Karpas-422 (cell line): ENCODE data around the gene ALPG. TPM values are rescaled to one million over a fixed set of nuclear protein-coding genes. Genes with fewer than 3 reads are reported as not detected.
"Not testable (repeated sequence)": the region's sequence is repeated elsewhere in the genome, so short reads cannot be mapped to it uniquely, and the experiment has no call there.

ENCODE experiments used
- DNase-seq: peaks from one replicate; pipeline ENCODE4 v3.0.0-alpha.2; 2015
- H2AFZ ChIP-seq: fragments of 200-600 bp; sonication (generic); 2 replicates; pipeline ENCODE4 v1.6.1; 2014; ENCODE audit warnings: antibody characterized with exemption, low read length, mixed read lengths
- H3K27ac ChIP-seq: fragments of 200-600 bp; sonication (generic); 2 replicates; pipeline ENCODE4 v1.5.1; 2014; ENCODE audit warnings: mild to moderate bottlenecking, low read length, moderate library complexity
- H3K27me3 ChIP-seq: fragments of 200-600 bp; sonication (generic); 2 replicates; pipeline ENCODE4 v1.6.1; 2014; ENCODE audit warnings: low read length, mixed read lengths
- H3K36me3 ChIP-seq: fragments of 200-600 bp; sonication (generic); 2 replicates; pipeline ENCODE4 v1.6.1; 2014; ENCODE audit warnings: low read length, mixed read lengths; ENCODE audit not compliant: insufficient read depth
- H3K4me1 ChIP-seq: fragments of 200-600 bp; sonication (generic); 2 replicates; pipeline ENCODE4 v1.6.1; 2014; ENCODE audit warnings: mild to moderate bottlenecking, low read length, mixed read lengths
- H3K4me2 ChIP-seq: fragments of 200-600 bp; sonication (generic); 2 replicates; pipeline ENCODE4 v1.6.1; 2014; ENCODE audit warnings: low read length, low read depth, mild to moderate bottlenecking; ENCODE audit not compliant: poor library complexity, severe bottlenecking
- H3K4me3 ChIP-seq: fragments of 200-600 bp; sonication (generic); 2 replicates; pipeline ENCODE4 v1.5.1; 2014; ENCODE audit warnings: mild to moderate bottlenecking, antibody characterized with exemption, low read length, mixed read lengths
- H3K79me2 ChIP-seq: fragments of 200-600 bp; sonication (generic); 2 replicates; pipeline ENCODE4 v1.6.1; 2014; ENCODE audit warnings: mild to moderate bottlenecking, low read length, mixed read lengths
- H3K9ac ChIP-seq: fragments of 200-600 bp; sonication (generic); 2 replicates; pipeline ENCODE4 v1.6.0; 2014; ENCODE audit warnings: low read length
- H3K9me2 ChIP-seq: fragments of 200-600 bp; sonication (generic), shearing (Covaris generic); replicated peaks from 2 replicates; pipeline ENCODE4 v1.6.0; 2014; ENCODE audit warnings: mild to moderate bottlenecking, low read length, moderate library complexity; ENCODE audit not compliant: insufficient read depth
- H3K9me3 ChIP-seq: fragments of 300-700, 200-600 bp; sonication (generic); 2 replicates; pipeline ENCODE4 v1.6.1; 2014; ENCODE audit warnings: low read length, mixed read lengths
- H4K20me1 ChIP-seq: fragments of 200-600 bp; sonication (generic); 2 replicates; pipeline ENCODE4 v1.6.1; 2014; ENCODE audit warnings: mild to moderate bottlenecking, antibody characterized with exemption, low read length, low read depth; ENCODE audit not compliant: insufficient read depth
- total RNA-seq: library from RNA; depleted of rRNA; stranded (reverse); fragments of >200 nt; shearing (Covaris generic); gene quantifications from 2 replicates; pipeline ENCODE4 v1.2.3, GENCODE V29; 2014; ENCODE audit warnings: low replicate concordance

The ALPG gene
- total RNA-seq, 1 experiment from 2014 or later = not detected

DNA sequence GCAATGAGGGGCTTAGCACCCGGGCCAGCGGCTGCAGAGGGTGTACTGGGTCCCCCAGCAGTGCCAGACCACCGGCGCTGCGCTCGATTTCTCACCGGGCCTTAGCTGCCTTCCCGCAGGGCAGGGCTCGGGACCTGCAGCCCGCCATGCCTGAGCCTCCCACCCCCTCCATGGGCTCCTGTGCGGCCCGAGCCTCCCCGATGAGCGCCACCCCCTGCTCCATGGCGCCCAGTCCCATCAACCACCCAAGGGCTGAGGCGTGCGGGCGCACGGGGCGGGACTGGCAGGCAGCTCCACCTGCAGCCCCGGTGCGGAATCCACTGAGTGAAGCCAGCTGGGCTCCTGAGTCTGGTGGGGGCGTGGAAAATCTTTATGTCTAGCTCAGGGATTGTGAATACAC, 40.2 kb upstream of the ALPG start:
- H3K27ac ChIP-seq, H3K27me3 ChIP-seq, H3K4me3 ChIP-seq, H3K36me3 ChIP-seq, H3K4me1 ChIP-seq, H2AFZ ChIP-seq, H3K4me2 ChIP-seq, H3K9ac ChIP-seq, H3K9me2 ChIP-seq, H3K79me2 ChIP-seq, H3K9me3 ChIP-seq, DNase-seq, H4K20me1 ChIP-seq: not testable (repeated sequence)

DNA sequence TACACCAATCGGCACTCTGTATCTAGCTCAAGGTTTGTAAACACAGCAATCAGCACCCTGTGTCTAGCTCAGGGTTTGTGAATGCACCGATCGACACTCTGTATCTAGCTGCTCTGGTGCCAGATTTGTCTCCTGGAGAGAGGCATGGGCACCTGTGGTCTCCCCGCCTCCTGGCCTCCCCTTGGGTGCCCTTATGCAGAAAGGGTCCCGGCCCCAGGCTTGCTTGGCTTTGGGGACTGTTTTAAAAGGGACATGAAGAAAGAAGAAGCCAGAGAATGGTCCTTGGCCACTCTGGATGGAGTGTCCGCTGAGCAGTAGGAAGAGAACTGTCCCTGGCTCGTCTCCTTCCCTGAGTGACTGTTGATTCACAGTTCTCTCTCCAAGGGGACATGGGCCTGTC, 39.6 kb upstream of the ALPG start:
- no peak overlapping the region for H3K4me3 ChIP-seq
- no peak for DNase-seq

GRCh38 chr2:232367591-232368233, 38.9 kb upstream of the ALPG start:
- no peak overlapping the region for H3K4me2 ChIP-seq
- no peak overlapping the region for H3K27ac ChIP-seq
- DNase-seq = peak; percentile 60
- H3K9ac ChIP-seq = no peak overlapping the region
- no peaks in the 10 kb centered on the region for H4K20me1 ChIP-seq
- H2AFZ ChIP-seq = no peak overlapping the region
- H3K9me3 ChIP-seq = no peaks in the 10 kb centered on the region
- H3K27me3 ChIP-seq = no peaks in the 10 kb centered on the region
- no peaks in the 10 kb centered on the region for H3K79me2 ChIP-seq
- no peaks in the 10 kb centered on the region for H3K36me3 ChIP-seq
- no peaks in the 10 kb centered on the region for H3K9me2 ChIP-seq
- peaks cover 7% of the 10 kb centered on the region for H3K4me1 ChIP-seq
- no peak overlapping the region for H3K4me3 ChIP-seq

More for the DNA sequence above, 39.6 kb upstream of the ALPG start:
- Histone ChIP-seq H3K79me2 (no peaks in the 10 kb centered on the region), H3K9ac (no peak overlapping the region), H3K4me1 (peaks cover 7% of the 10 kb centered on the region), H4K20me1 (no peaks in the 10 kb centered on the region), H3K9me3 (no peaks in the 10 kb centered on the region), H3K27me3 (no peaks in the 10 kb centered on the region), H3K4me2 (no peak overlapping the region), H3K9me2 (no peaks in the 10 kb centered on the region), H2AFZ (no peak overlapping the region), H3K36me3 (no peaks in the 10 kb centered on the region), H3K27ac (no peak overlapping the region)

DNA sequence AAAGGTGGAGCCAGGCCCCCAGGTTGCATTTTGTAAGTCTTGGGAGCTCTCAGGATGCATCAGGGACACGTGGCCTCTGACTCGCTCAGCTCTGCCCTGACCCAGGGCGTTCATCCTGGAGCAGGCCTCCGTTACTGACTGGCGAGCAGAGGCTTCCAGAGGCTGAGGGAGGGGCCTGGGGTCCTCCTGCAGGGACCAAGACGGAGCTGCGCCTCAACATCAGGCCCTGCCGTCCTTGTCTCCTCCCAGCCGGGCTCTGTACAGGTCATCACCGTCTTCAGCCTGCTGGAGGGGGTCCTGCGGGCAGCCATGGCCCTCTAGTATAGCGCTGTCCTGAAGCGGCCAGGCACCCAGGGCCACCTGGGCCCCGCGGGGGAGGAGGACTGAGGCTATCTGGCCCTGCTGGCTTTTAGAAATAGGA, 38.3 kb upstream of the ALPG start:
- H3K4me2 ChIP-seq = no peak overlapping the region
- H3K4me1 ChIP-seq = peaks cover 6% of the 10 kb centered on the region
- no peak overlapping the region for H3K4me3 ChIP-seq

GRCh38 chr2:232369126-232369951, 37.3 kb upstream of the ALPG start:
- H3K9me2 ChIP-seq = no peaks in the 10 kb centered on the region
- H3K9me3 ChIP-seq = no peaks in the 10 kb centered on the region
- no peak for DNase-seq
- H3K4me1 ChIP-seq = no peaks in the 10 kb centered on the region
- no peak overlapping the region for H3K27ac ChIP-seq
- no peak overlapping the region for H2AFZ ChIP-seq
- H3K4me3 ChIP-seq = no peak overlapping the region
- H3K27me3 ChIP-seq = no peaks in the 10 kb centered on the region
- no peaks in the 10 kb centered on the region for H4K20me1 ChIP-seq
- no peaks in the 10 kb centered on the region for H3K36me3 ChIP-seq
- H3K4me2 ChIP-seq = no peak overlapping the region
- H3K79me2 ChIP-seq = no peaks in the 10 kb centered on the region
- no peak overlapping the region for H3K9ac ChIP-seq

More for the DNA sequence above, 38.3 kb upstream of the ALPG start:
- DNase-seq = no peak
- H3K9me3 ChIP-seq = no peaks in the 10 kb centered on the region
- no peaks in the 10 kb centered on the region for H3K79me2 ChIP-seq
- no peak overlapping the region for H3K9ac ChIP-seq
- no peaks in the 10 kb centered on the region for H3K36me3 ChIP-seq
- no peaks in the 10 kb centered on the region for H3K9me2 ChIP-seq
- no peaks in the 10 kb centered on the region for H3K27me3 ChIP-seq
- no peaks in the 10 kb centered on the region for H4K20me1 ChIP-seq
- H2AFZ ChIP-seq = no peak overlapping the region
- no peak overlapping the region for H3K27ac ChIP-seq

- H3K9ac ChIP-seq, H3K36me3 ChIP-seq, H3K27me3 ChIP-seq, H3K4me2 ChIP-seq, DNase-seq, H3K27ac ChIP-seq, H3K9me2 ChIP-seq, H3K9me3 ChIP-seq, H3K4me3 ChIP-seq, H4K20me1 ChIP-seq, H2AFZ ChIP-seq, H3K79me2 ChIP-seq, H3K4me1 ChIP-seq: not testable (repeated sequence)
Observed at GRCh38 chr2:232370007-232370406, 36.6 kb upstream of the ALPG start.

DNA sequence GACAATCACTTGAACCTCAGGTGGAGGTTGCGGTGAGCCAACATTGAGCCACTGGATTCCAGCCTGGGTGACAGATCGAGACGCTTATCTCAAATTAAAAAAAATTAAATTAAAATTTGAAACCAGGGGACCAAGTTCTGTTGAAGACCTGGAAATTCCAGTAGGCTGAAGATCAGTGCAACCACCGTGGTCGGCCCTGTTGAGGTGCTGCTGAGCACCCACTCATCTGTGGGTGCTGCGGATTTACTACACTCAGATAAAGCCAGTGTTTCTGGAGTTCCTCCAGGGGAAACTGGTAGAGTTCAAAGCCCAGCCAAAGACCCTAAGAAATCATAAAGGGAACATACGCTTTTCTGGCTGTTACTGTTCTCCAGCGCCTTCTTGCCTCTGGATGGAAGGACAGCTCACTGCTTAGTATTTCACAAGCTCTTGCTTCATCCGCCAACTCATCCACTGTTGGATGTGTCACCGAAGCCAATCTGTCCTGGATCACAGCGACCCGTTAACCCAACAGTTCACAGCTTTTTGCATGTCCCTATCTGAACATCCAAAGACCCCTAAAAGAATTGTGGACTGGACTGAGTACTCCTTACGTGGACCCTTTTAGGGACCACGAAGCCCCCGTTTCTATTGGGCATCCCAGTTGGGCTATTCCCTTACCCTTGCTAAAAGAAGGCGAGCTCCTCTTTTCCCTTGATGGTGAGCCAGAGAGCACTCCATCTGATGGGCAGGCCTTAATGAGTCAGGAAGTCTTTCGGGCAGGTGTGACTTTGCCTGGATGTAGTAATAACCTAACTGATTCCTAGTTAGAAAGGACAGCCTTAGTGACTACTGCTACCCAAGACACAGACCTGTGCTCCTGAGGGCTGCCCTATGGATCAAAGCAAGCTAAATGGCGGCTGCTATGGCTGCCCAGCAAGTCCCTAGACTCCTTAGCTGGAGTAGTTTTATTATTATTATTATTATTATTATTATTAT, 34.1 kb upstream of the ALPG start:
- Histone ChIP-seq H3K4me3 (no peak overlapping the region), H3K9ac (no peak overlapping the region), H3K4me2 (no peak overlapping the region), H3K4me1 (no peaks in the 10 kb centered on the region), H4K20me1 (no peaks in the 10 kb centered on the region), H3K27me3 (no peaks in the 10 kb centered on the region), H3K27ac (no peak overlapping the region), H3K9me2 (no peaks in the 10 kb centered on the region), H3K9me3 (no peaks in the 10 kb centered on the region), H3K79me2 (no peaks in the 10 kb centered on the region), H3K36me3 (no peaks in the 10 kb centered on the region), H2AFZ (no peak overlapping the region)
- DNase-seq = no peak

DNA sequence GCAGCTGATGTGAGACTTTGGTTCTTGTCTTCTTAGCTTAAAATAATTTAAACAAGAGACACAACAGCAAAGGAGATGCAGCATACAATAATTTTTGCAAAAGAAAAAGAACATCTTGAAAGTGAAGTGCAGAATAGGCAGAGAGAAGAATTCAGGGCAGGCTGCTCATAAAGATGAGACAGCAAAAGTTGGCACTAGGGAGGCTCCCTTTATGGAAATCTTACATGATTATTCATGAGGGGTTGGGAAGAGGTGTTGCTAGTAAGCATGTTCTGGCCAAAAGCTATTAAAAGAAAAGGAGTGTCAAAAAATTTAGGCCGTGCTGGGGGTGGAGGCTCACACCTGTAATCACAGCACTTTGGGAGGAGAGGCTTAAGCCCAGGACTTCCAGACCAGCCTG, 32.3 kb upstream of the ALPG start:
- H3K4me1 ChIP-seq = no peaks in the 10 kb centered on the region
- no peak overlapping the region for H3K9ac ChIP-seq
- no peak overlapping the region for H3K4me3 ChIP-seq
- no peaks in the 10 kb centered on the region for H3K36me3 ChIP-seq
- H2AFZ ChIP-seq = no peak overlapping the region
- H3K9me2 ChIP-seq = no peaks in the 10 kb centered on the region
- H3K4me2 ChIP-seq = no peak overlapping the region
- no peak for DNase-seq
- H4K20me1 ChIP-seq = no peaks in the 10 kb centered on the region
- no peaks in the 10 kb centered on the region for H3K9me3 ChIP-seq
- no peaks in the 10 kb centered on the region for H3K79me2 ChIP-seq
- H3K27ac ChIP-seq = no peak overlapping the region
- no peaks in the 10 kb centered on the region for H3K27me3 ChIP-seq
